HepG2 (cell line): Measurements from ENCODE around the gene PPFIA2. TPM values are rescaled to one million over a fixed set of nuclear protein-coding genes. Genes with fewer than 3 reads are reported as not detected.

Source experiments
- ATAC-seq: fragments of 200-7000 bp; cut with Tn5 transposase; 3 replicates; pipeline ENCODE4 v1.9.1; 2020; ENCODE audit warnings: mild to moderate bottlenecking, moderate library complexity
- BruUV-seq: library from RNA; stranded (reverse); fragments of 400-500 nt; replicated peaks from 2 replicates; lab custom pipeline; 2021; lab: Mats Ljungman, UMichigan
- CTCF ChIA-PET: fragments of 300-600 bp; formaldehyde crosslinking; extraction: SDS; loops from one replicate; lab custom pipeline; 2021; ENCODE audit warnings: low total read pairs, inconsistent platforms, low intra/inter-chr PET ratio; lab: Yijun Ruan, JAX
- POLR2A ChIA-PET: fragments of 350-600 bp; sonication (Branson Sonifier 250); formaldehyde crosslinking; loops from one replicate; lab custom pipeline; 2020; ENCODE audit warnings: antibody characterized with exemption, inconsistent platforms; lab: Yijun Ruan, JAX
- DNase-seq: peaks from one replicate; pipeline ENCODE4 v3.0.0-alpha.2; 2015; ENCODE audit warnings: low spot score
- FAIRE-seq: peaks from 3 replicates; lab custom pipeline; 2011; peaks lifted over from hg19 to GRCh38; lab: Jason Lieb, UNC
- H2AFZ ChIP-seq: one replicate; pipeline ENCODE4 v1.6.1; 2011; ENCODE audit warnings: low read length, inconsistent platforms
- H3K27ac ChIP-seq: fragments of 300-600 bp; 3 replicates; pipeline ENCODE4 v1.8.0; 2011; ENCODE audit warnings: mixed run types, mild to moderate bottlenecking, mixed read lengths, low read length, inconsistent platforms; ENCODE audit not compliant: insufficient read depth; ENCODE audit errors: extremely low read length
- H3K27me3 ChIP-seq, 2 experiments: fragments of 200-600 bp in 1 of 2; 2 replicates in 1 of 2; 3 replicates in 1 of 2; pipeline versions ENCODE4 v1.6.0 to v1.8.0; 2011; ENCODE audit warnings: low read length in 2 of 2, mild to moderate bottlenecking in 2 of 2, moderate library complexity in 2 of 2, inconsistent platforms in 1 of 2; ENCODE audit not compliant: insufficient read depth in 2 of 2, control insufficient read depth in 1 of 2
- H3K36me3 ChIP-seq, 2 experiments: fragments of 200-600 bp in 1 of 2; replicated peaks in 1 of 2; 2 replicates in 1 of 2; 3 replicates in 1 of 2; pipeline versions ENCODE4 v1.5.1 to v1.8.0; 2011; ENCODE audit warnings: low read length in 2 of 2, inconsistent platforms in 1 of 2; ENCODE audit not compliant: insufficient read depth in 2 of 2, control insufficient read depth in 1 of 2
- H3K4me1 ChIP-seq: 2 replicates; pipeline ENCODE4 v1.5.1; 2012; ENCODE audit warnings: low read length, inconsistent platforms; ENCODE audit not compliant: insufficient read depth
- H3K4me2 ChIP-seq: 2 replicates; pipeline ENCODE4 v1.6.0; 2011; ENCODE audit warnings: low read depth, low read length, inconsistent platforms
- H3K4me3 ChIP-seq, 3 experiments: fragments of 200-600 bp in 1 of 3; sonication (generic), shearing (Covaris generic) in 1 of 3; replicated peaks in 1 of 3; 2 replicates each; pipeline ENCODE4 v1.5.1; 2011 to 2016; ENCODE audit warnings: low read length in 3 of 3, inconsistent platforms in 2 of 3, low read depth in 2 of 3, mild to moderate bottlenecking in 2 of 3, control low read depth in 1 of 3, mixed read lengths in 1 of 3; ENCODE audit not compliant: insufficient read depth in 1 of 3
- H3K79me2 ChIP-seq: one replicate; pipeline ENCODE4 v1.6.1; 2011; ENCODE audit warnings: low read length, inconsistent platforms; ENCODE audit not compliant: insufficient read depth
- H3K9ac ChIP-seq: 2 replicates; pipeline ENCODE4 v1.6.0; 2011; ENCODE audit warnings: mild to moderate bottlenecking, low read depth, low read length, inconsistent platforms; ENCODE audit not compliant: insufficient read depth
- H3K9me3 ChIP-seq: 2 replicates; pipeline ENCODE4 v1.5.1; 2012; ENCODE audit warnings: mild to moderate bottlenecking, low read length
- H4K20me1 ChIP-seq: 2 replicates; pipeline ENCODE4 v1.6.0; 2011; ENCODE audit warnings: inconsistent platforms, mild to moderate bottlenecking, low read length, moderate library complexity; ENCODE audit not compliant: insufficient read depth
- MAZ ChIP-seq, 2 experiments: sonication (generic) in 1 of 2; formaldehyde crosslinking in 1 of 2; IDR thresholded peaks; 2 replicates each; pipeline versions ENCODE4 v1.5.0 to v1.6.1; 2012 to 2020; ENCODE audit warnings: low read depth in 2 of 2, mild to moderate bottlenecking in 2 of 2, borderline replicate concordance in 1 of 2, improper control_type of control experiment in 1 of 2, low read length in 1 of 2, missing genetic modification reagents in 1 of 2, moderate library complexity in 1 of 2
- MZF1 ChIP-seq: sonication (generic); formaldehyde crosslinking; IDR thresholded peaks from 2 replicates; pipeline ENCODE4 v1.8.1; 2023; ENCODE audit warnings: mild to moderate bottlenecking, missing genetic modification reagents, borderline replicate concordance
- NONO ChIP-seq, 2 experiments: fragments of 450-650 bp in 1 of 2; sonication (generic) in 1 of 2; formaldehyde crosslinking in 1 of 2; IDR thresholded peaks in 1 of 2; conservative IDR thresholded peaks in 1 of 2; 2 replicates each; pipeline versions ENCODE4 v1.6.1 to v1.8.0; 2017 to 2022; ENCODE audit warnings: mild to moderate bottlenecking in 1 of 2, missing genetic modification reagents in 1 of 2, moderate library complexity in 1 of 2
- PLSCR1 ChIP-seq: sonication (generic); formaldehyde crosslinking; IDR thresholded peaks from 2 replicates; pipeline ENCODE4 v1.5.0; 2020; ENCODE audit warnings: missing genetic modification reagents, mild to moderate bottlenecking, borderline replicate concordance
- SCMH1 ChIP-seq: sonication (generic); formaldehyde crosslinking; IDR thresholded peaks from 2 replicates; pipeline ENCODE4 v1.9.0; 2021; ENCODE audit warnings: missing genetic modification reagents, mild to moderate bottlenecking, borderline replicate concordance
- SP4 ChIP-seq: sonication (generic); formaldehyde crosslinking; IDR thresholded peaks from 2 replicates; pipeline ENCODE4 v1.8.1; 2023; ENCODE audit warnings: mild to moderate bottlenecking, missing genetic modification reagents
- ZNF264 ChIP-seq: sonication (generic); formaldehyde crosslinking; IDR thresholded peaks from 2 replicates; pipeline ENCODE4 v1.4.0; 2020; ENCODE audit warnings: missing genetic modification reagents
- ZNF558 ChIP-seq: sonication (generic); formaldehyde crosslinking; IDR thresholded peaks from 2 replicates; pipeline ENCODE4 v1.9.0; 2022; ENCODE audit warnings: mild to moderate bottlenecking, missing genetic modification reagents, borderline replicate concordance
- WGBS: methylation state at CpG from one replicate; pipeline ENCODE4 v1.1.6; 2017; ENCODE audit warnings: low lambda C conversion rate; 5-methylcytosine and 5-hydroxymethylcytosine counted together
- in situ Hi-C: cut with HindIII; loops from 2 replicates; pipeline ENCODE4 v1.10.0; 2017; ENCODE audit warnings: low pct_unique_long_range_greater_than_20kb; ENCODE audit not compliant: extremely low pct_ligation_motif_present
- intact Hi-C: fragments of 100-400 bp; cut with micrococcal nuclease; formaldehyde crosslinking; loops from one replicate; pipeline ENCODE4 v1.10.0; 2022; ENCODE audit not compliant: unreplicated experiment
- polyA plus RNA-seq, 8 experiments: library from polyadenylated mRNA; depleted of rRNA in 3 of 8; stranded (reverse) in 7 of 8; unstranded in 1 of 8; fragments of >200 nt; fragmentation: Illumina TruSeq in 4 of 8; extraction: Trizol in 4 of 8; gene quantifications; 2 replicates each; pipeline versions ENCODE4 v1.2.1 to v1.2.3, GENCODE V29; 2011 to 2016; ENCODE audit warnings: low read depth in 4 of 8, missing spikeins in 1 of 8, mixed read lengths in 1 of 8; ENCODE audit not compliant: insufficient read depth in 1 of 8
- total RNA-seq, 5 experiments: library from RNA; depleted of rRNA; stranded (reverse); fragments of >200 nt; fragmentation: Illumina TruSeq; extraction: Trizol; gene quantifications; 2 replicates each; pipeline ENCODE4 v1.2.3, GENCODE V29; 2016; ENCODE audit warnings: low read depth in 1 of 5
- TF ChIP-seq, protein P1 (sequence below): sonication (generic); formaldehyde crosslinking; IDR thresholded peaks from 2 replicates; pipeline ENCODE4 v1.5.1; 2020; ENCODE audit warnings: missing genetic modification reagents, mild to moderate bottlenecking, borderline replicate concordance
- TF ChIP-seq, protein P2 (sequence below): sonication (generic); formaldehyde crosslinking; IDR thresholded peaks from 2 replicates; pipeline ENCODE4; 2020; ENCODE audit warnings: missing genetic modification reagents, mild to moderate bottlenecking, borderline replicate concordance
- TF ChIP-seq, protein P3 (sequence below): sonication (generic); formaldehyde crosslinking; IDR thresholded peaks from 2 replicates; pipeline ENCODE4 v1.8.0; 2022; ENCODE audit warnings: mild to moderate bottlenecking, missing genetic modification reagents, moderate library complexity

The PPFIA2 gene
- total and polyA plus RNA-seq, 2 of the 13 experiments (the other 11 are each of a cell fraction or from before 2014, with no cell fraction given), result 0.05 TPM; not detected in 1

DNA sequence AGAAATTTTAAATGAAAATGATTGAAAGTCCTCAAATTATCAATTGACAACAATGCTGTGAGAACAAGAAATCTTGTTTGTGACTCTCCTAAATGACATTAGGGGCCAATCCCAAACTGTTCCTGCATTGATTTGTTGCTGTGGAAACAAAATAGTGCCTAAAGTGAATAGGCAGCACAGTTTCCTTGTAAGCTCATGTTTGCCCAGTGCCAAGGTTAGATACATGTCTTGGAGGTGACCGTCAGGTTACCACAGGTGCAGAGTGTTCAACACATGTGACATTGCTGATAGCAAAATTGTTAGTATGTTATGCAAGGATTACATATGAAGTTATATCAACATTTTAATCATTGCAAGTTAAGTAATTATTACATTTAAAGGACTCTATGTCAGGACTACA lies 388.7 kb downstream of the PPFIA2 start:
- DNase-seq (no peak), ATAC-seq (no peak), FAIRE-seq (no peak)
- BruUV-seq, result no TSS peak
- Histone ChIP-seq H3K9me3 (no peaks in the 10 kb centered on the region), H3K9ac (no peak overlapping the region), H3K4me1 (no peaks in the 10 kb centered on the region), H4K20me1 (no peaks in the 10 kb centered on the region), H2AFZ (no peak overlapping the region), H3K79me2 (no peaks in the 10 kb centered on the region), H3K4me3 (no peak overlapping the region), H3K4me2 (no peak overlapping the region), H3K27ac (no peak overlapping the region), H3K27me3 (no peaks in the 10 kb centered on the region), H3K36me3 (no peaks in the 10 kb centered on the region)
- CTCF ChIA-PET, result no interaction called here
- in situ Hi-C loops (no loop called here), intact Hi-C loops (no loop called here)
- POLR2A ChIA-PET, result no interaction called here
- TF ChIP-seq MAZ (IDR thresholded peaks at IDR 0.05; ENCODE audit: borderline replicate concordance, low read depth, low read length) (no peak), MAZ (CRISPR knock-in tag; IDR thresholded peaks at IDR 0.05; ENCODE audit: low read depth) (no peak), SP4 (CRISPR knock-in tag) (no peak)
- TF ChIP-seq, protein P1, sequence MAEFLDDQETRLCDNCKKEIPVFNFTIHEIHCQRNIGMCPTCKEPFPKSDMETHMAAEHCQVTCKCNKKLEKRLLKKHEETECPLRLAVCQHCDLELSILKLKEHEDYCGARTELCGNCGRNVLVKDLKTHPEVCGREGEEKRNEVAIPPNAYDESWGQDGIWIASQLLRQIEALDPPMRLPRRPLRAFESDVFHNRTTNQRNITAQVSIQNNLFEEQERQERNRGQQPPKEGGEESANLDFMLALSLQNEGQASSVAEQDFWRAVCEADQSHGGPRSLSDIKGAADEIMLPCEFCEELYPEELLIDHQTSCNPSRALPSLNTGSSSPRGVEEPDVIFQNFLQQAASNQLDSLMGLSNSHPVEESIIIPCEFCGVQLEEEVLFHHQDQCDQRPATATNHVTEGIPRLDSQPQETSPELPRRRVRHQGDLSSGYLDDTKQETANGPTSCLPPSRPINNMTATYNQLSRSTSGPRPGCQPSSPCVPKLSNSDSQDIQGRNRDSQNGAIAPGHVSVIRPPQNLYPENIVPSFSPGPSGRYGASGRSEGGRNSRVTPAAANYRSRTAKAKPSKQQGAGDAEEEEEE (CRISPR knock-in tag), result no peak
- 0% methylated on average over 1 of the region's 1 CpG for WGBS

- Histone ChIP-seq H3K4me2 (no peak overlapping the region), H3K36me3 (no peaks in the 10 kb centered on the region), H3K79me2 (no peaks in the 10 kb centered on the region), H3K4me3 (no peak overlapping the region), H2AFZ (no peak overlapping the region), H3K9ac (no peak overlapping the region), H3K27me3 (no peaks in the 10 kb centered on the region), H3K27ac (no peak overlapping the region), H3K4me1 (no peaks in the 10 kb centered on the region), H3K9me3 (no peaks in the 10 kb centered on the region), H4K20me1 (no peaks in the 10 kb centered on the region)
- CTCF ChIA-PET, result no interaction called here
- no peak for DNase-seq
- POLR2A ChIA-PET, result no interaction called here
- no TSS peak for BruUV-seq
- no peak for FAIRE-seq
- intact Hi-C loops (no loop called here), in situ Hi-C loops (no loop called here)
- no peak for ATAC-seq
- TF ChIP-seq MZF1 (CRISPR knock-in tag), result no peak
- no peak for TF ChIP-seq SCMH1 (CRISPR knock-in tag)
- TF ChIP-seq, protein P2, sequence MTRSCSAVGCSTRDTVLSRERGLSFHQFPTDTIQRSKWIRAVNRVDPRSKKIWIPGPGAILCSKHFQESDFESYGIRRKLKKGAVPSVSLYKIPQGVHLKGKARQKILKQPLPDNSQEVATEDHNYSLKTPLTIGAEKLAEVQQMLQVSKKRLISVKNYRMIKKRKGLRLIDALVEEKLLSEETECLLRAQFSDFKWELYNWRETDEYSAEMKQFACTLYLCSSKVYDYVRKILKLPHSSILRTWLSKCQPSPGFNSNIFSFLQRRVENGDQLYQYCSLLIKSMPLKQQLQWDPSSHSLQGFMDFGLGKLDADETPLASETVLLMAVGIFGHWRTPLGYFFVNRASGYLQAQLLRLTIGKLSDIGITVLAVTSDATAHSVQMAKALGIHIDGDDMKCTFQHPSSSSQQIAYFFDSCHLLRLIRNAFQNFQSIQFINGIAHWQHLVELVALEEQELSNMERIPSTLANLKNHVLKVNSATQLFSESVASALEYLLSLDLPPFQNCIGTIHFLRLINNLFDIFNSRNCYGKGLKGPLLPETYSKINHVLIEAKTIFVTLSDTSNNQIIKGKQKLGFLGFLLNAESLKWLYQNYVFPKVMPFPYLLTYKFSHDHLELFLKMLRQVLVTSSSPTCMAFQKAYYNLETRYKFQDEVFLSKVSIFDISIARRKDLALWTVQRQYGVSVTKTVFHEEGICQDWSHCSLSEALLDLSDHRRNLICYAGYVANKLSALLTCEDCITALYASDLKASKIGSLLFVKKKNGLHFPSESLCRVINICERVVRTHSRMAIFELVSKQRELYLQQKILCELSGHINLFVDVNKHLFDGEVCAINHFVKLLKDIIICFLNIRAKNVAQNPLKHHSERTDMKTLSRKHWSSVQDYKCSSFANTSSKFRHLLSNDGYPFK (CRISPR knock-in tag), result no peak
- TF ChIP-seq PLSCR1, result no peak
- TF ChIP-seq, protein P3, sequence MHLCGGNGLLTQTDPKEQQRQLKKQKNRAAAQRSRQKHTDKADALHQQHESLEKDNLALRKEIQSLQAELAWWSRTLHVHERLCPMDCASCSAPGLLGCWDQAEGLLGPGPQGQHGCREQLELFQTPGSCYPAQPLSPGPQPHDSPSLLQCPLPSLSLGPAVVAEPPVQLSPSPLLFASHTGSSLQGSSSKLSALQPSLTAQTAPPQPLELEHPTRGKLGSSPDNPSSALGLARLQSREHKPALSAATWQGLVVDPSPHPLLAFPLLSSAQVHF (CRISPR knock-in tag), result no peak
- TF ChIP-seq ZNF558 (CRISPR knock-in tag), result no peak
- no peak for TF ChIP-seq ZNF264
- no peak for TF ChIP-seq NONO (IDR thresholded peaks at IDR 0.05)
- no peak for TF ChIP-seq NONO (CRISPR knock-in tag; conservative IDR thresholded peaks at IDR 0.05)
These were observed 390.0 kb downstream of the PPFIA2 start for GRCh38 chr12:81369175-81369574.
